ENCODE measurements around the gene GIMAP2.

GIMAP2 gene

GRCh38 chr7:150735596-150736358 lies 50.3 kb downstream of the GIMAP2 start:
- no peak for DNase-seq

- DNase-seq: no peak
These were observed 51.4 kb downstream of the GIMAP2 start for GRCh38 chr7:150736864-150737263.

- DNase-seq: no peak
These were observed 52.0 kb downstream of the GIMAP2 start, which contains the start of gene GIMAP5 for GRCh38 chr7:150737265-150738055. GIMAP5 (plus strand) TSS chr7:150737418; CDS start chr7:150740885, 3,467 bp downstream.

GRCh38 chr7:150738092-150738491 lies 52.6 kb downstream of the GIMAP2 start:
- DNase-seq: no peak

GRCh38 chr7:150738591-150739001 lies 53.1 kb downstream of the GIMAP2 start:
- DNase-seq: no peak

- peak in 1 of 2 experiments; percentile 4 for DNase-seq
These were observed 53.5 kb downstream of the GIMAP2 start for GRCh38 chr7:150739033-150739432.

- no peak for DNase-seq
These were observed 54.5 kb downstream of the GIMAP2 start for GRCh38 chr7:150740053-150740452.

GRCh38 chr7:150742286-150742968 lies 56.9 kb downstream of the GIMAP2 start:
- no peak for DNase-seq

All from NCI-H524 (cell line).